Measurements from ENCODE around the gene GINS2. TPM values are rescaled to one million over a fixed set of nuclear protein-coding genes. Genes with fewer than 3 reads are reported as not detected.

GINS2 gene
- total RNA-seq, 1 experiment from 2014 or later = 53.3 TPM

DNA sequence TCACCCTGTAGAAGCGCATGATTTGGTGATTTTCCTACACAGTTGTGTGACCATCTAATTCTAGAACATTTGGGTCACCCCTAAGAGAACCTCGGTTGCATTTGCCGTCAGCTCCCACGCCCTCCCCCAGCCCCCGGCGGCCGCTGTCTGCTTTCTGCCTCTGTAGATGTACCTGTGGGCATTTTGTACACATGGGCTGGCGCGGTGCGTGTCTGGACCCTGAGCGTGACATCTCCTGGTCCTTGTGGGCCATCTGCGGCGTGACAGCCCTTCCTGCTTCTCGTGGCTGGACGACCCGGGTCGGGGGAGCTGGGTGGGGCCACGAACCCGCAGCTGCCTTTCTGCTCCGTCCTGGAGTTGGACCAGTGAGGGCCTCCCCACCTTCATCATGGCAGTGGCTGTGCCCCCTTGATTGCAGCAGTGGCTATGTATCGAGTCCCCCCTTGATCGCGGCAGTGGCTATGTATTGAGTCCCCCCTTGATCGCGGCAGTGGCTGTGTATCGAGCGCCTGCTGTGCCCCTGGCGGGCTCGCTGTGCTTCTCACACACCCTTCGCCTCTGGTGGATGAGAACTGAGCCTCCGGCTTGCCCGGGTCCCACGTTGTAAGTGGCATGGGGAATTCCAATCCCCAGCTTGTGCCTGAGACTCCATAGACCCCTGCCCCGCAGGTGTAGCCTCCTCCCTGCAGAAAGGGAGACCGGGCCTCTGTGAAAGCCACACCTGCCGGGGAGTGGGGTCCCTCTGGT lies 51.5 kb downstream of the GINS2 start:
- H3K27me3 ChIP-seq (ENCODE audit: insufficient read depth, low read length) = no peaks in the 10 kb centered on the region
- no peaks in the 10 kb centered on the region for H4K20me1 ChIP-seq (ENCODE audit: insufficient read depth)
- ATAC-seq = no peak
- peaks cover 11% of the 10 kb centered on the region; the same call in 1 of the 2 replicates for H3K79me2 ChIP-seq (ENCODE audit: insufficient read depth, low read length)
- no peaks in the 10 kb centered on the region for H3K9me3 ChIP-seq (ENCODE audit: control insufficient read depth in 1 of 2, insufficient read depth in 1 of 2, low read depth in 1 of 2, low read length in 2 of 2)
- ChIA-PET POLR2A (no interaction called here), CTCF (no interaction called here), RAD21 (ENCODE audit: low non-redundant PET in 1 of 2, low total read pairs in 2 of 2, uncharacterized antibody in 2 of 2, unreplicated experiment in 2 of 2) (no interaction called here)
- no TSS peak for BruUV-seq (replicated peaks)
- DNase-seq (ENCODE audit: low read depth, low spot score) = no peak
- H3K4me1 ChIP-seq (ENCODE audit: control insufficient read depth in 1 of 2, insufficient read depth in 2 of 2, low read length in 2 of 2) = peaks cover 5 to 24% of the 10 kb centered on the region in 2 experiments; a peak in 3 of 4 replicates
- no peaks in the 10 kb centered on the region for H3K9me2 ChIP-seq (ENCODE audit: insufficient read depth)
- H3K36me3 ChIP-seq (ENCODE audit: control insufficient read depth in 1 of 2, insufficient read depth in 2 of 2, low read length in 2 of 2) = peaks cover 0 to 3% of the 10 kb centered on the region in 2 experiments; a peak in 2 of 4 replicates
- no peak overlapping the region for H3K4me2 ChIP-seq (ENCODE audit: low read length)
- no peak for TF ChIP-seq EZH2phosphoT487 (IDR thresholded peaks at IDR 0.05; ENCODE audit: borderline replicate concordance)
- TF ChIP-seq POLR2AphosphoS5 (IDR thresholded peaks at IDR 0.05; ENCODE audit: low read depth, low read length) = no peak
- TF ChIP-seq SP1 (IDR thresholded peaks at IDR 0.05; ENCODE audit: low read depth) = no peak
- TF ChIP-seq, protein P1, sequence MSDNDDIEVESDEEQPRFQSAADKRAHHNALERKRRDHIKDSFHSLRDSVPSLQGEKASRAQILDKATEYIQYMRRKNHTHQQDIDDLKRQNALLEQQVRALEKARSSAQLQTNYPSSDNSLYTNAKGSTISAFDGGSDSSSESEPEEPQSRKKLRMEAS (IDR thresholded peaks at IDR 0.05) = no peak
- no peak for TF ChIP-seq SRF (IDR thresholded peaks at IDR 0.05; ENCODE audit: low read depth)
- no peak for TF ChIP-seq JUND (IDR thresholded peaks at IDR 0.05)
- no peak overlapping the region for H3K27ac ChIP-seq (ENCODE audit: low read depth, low read length)
- no peak overlapping the region for H3K4me3 ChIP-seq (replicated peaks in 1 of 2; ENCODE audit: low read depth in 1 of 2, low read length in 2 of 2)
- intact Hi-C loops (cut with micrococcal nuclease) = no loop called here
- H3K9ac ChIP-seq (ENCODE audit: low read length) = no peak overlapping the region
- no peak overlapping the region for H2AFZ ChIP-seq (ENCODE audit: low read depth, low read length, poor library complexity, severe bottlenecking)

DNA sequence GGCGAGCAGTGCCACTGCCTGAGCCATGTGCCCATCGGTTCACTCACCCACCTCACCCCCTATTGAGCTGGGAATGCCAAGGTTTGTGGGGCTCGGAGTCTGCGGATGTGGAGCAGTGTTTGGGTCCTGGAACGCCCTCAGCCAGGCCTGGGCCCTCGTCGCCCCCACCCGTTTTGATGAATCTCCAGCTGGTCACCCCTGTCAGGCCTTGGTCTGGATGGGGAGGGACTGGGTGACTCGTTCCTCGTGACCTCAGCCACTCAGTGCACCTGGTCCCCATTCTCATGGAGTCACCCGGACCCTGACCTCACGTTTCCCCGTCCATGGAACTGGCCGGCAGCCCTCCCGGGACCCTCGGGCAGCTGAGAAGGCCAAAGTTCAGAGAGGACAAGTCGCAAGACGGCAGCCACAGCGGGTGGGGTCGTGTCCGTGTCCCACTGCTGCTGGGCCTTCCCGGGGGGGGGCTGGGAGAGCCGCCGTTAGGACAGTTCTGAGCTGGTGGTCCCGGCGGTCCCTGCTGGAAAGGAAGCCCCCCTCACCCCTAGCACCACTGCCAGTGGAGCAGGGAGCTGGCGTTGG lies 52.4 kb downstream of the GINS2 start:
- Histone ChIP-seq H3K27me3 (ENCODE audit: insufficient read depth, low read length) (no peaks in the 10 kb centered on the region), H3K36me3 (ENCODE audit: control insufficient read depth in 1 of 2, insufficient read depth in 2 of 2, low read length in 2 of 2) (peaks cover 0 to 3% of the 10 kb centered on the region in 2 experiments; a peak in 2 of 4 replicates), H4K20me1 (ENCODE audit: insufficient read depth) (no peaks in the 10 kb centered on the region), H3K4me2 (ENCODE audit: low read length) (no peak overlapping the region), H3K9ac (ENCODE audit: low read length) (no peak overlapping the region), H3K4me1 (ENCODE audit: control insufficient read depth in 1 of 2, insufficient read depth in 2 of 2, low read length in 2 of 2) (peaks cover 5 to 17% of the 10 kb centered on the region in 2 experiments; a peak in 3 of 4 replicates), H3K4me3 (replicated peaks in 1 of 2; ENCODE audit: low read depth in 1 of 2, low read length in 2 of 2) (no peak overlapping the region), H3K9me3 (ENCODE audit: control insufficient read depth in 1 of 2, insufficient read depth in 1 of 2, low read depth in 1 of 2, low read length in 2 of 2) (no peaks in the 10 kb centered on the region), H3K27ac (ENCODE audit: low read depth, low read length) (no peak overlapping the region; the same call in 1 of the 2 replicates), H3K79me2 (ENCODE audit: insufficient read depth, low read length) (peaks cover 19% of the 10 kb centered on the region), H3K9me2 (ENCODE audit: insufficient read depth) (no peaks in the 10 kb centered on the region), H2AFZ (ENCODE audit: low read depth, low read length, poor library complexity, severe bottlenecking) (no peak overlapping the region)
- CTCF ChIA-PET = interaction anchor here (0.8 kb wide), 1 partner anchor 20 kb away, joined by 4 read pairs; no protein-coding TSS in a partner anchor
- no peak for TF ChIP-seq CBX3 (IDR thresholded peaks at IDR 0.05; ENCODE audit: low read depth)
- no peak for TF ChIP-seq JUND (IDR thresholded peaks at IDR 0.05)
- TF ChIP-seq SRF (IDR thresholded peaks at IDR 0.05; ENCODE audit: low read depth) = no peak
- no peak for TF ChIP-seq RAD21 (IDR thresholded peaks at IDR 0.05; ENCODE audit: low read depth)
- TF ChIP-seq TCF7L2 (IDR thresholded peaks at IDR 0.05; ENCODE audit: borderline replicate concordance, extremely low read depth, insufficient read depth, insufficient read length) = no peak
- no peak for TF ChIP-seq EGR1 (IDR thresholded peaks at IDR 0.05; ENCODE audit: low read depth)
- ATAC-seq (no peak), DNase-seq (ENCODE audit: low read depth, low spot score) (no peak)
- RAD21 ChIA-PET (ENCODE audit: low non-redundant PET in 1 of 2, low total read pairs in 2 of 2, uncharacterized antibody in 2 of 2, unreplicated experiment in 2 of 2) = no interaction called here
- no TSS peak for BruUV-seq (replicated peaks)
- intact Hi-C loops (cut with micrococcal nuclease) = no loop called here
- POLR2A ChIA-PET = no interaction called here
